GM12878 (cell line): Measurements from ENCODE around the gene SRSF8. TPM values are rescaled to one million over a fixed set of nuclear protein-coding genes. Genes with fewer than 3 reads are reported as not detected.

ENCODE experiments used
- CHD4 ChIP-seq: fragments of 200-600 bp; sonication (generic); IDR thresholded peaks from 2 replicates; pipeline ENCODE4 v1.6.1; 2016; ENCODE audit warnings: mild to moderate bottlenecking
- E4F1 ChIP-seq: fragments of 450-650 bp; IDR thresholded peaks from 2 replicates; pipeline ENCODE4 v1.6.1; 2018; ENCODE audit warnings: borderline replicate concordance, mild to moderate bottlenecking; ENCODE audit not compliant: partially characterized antibody
- GABPA ChIP-seq: IDR thresholded peaks from 2 replicates; pipeline ENCODE4 v1.6.1; 2014; ENCODE audit warnings: antibody characterized with exemption, low read depth, mild to moderate bottlenecking, inconsistent platforms
- GATAD2B ChIP-seq: fragments of 450-650 bp; conservative IDR thresholded peaks from 2 replicates; pipeline ENCODE4 v1.6.1; 2017; ENCODE audit warnings: low read depth, mild to moderate bottlenecking, moderate library complexity
- IKZF1 ChIP-seq: fragments of 450-650 bp; conservative IDR thresholded peaks from 2 replicates; pipeline ENCODE4 v1.6.1; 2017; ENCODE audit warnings: antibody characterized with exemption, mild to moderate bottlenecking
- MEF2B ChIP-seq: fragments of 450-650 bp; IDR thresholded peaks from 2 replicates; pipeline ENCODE4 v1.6.1; 2018; ENCODE audit warnings: mild to moderate bottlenecking, moderate library complexity; ENCODE audit not compliant: partially characterized antibody, poor library complexity, severe bottlenecking
- NFYA ChIP-seq: IDR thresholded peaks from 2 replicates; pipeline ENCODE4 v1.6.1; 2011; ENCODE audit warnings: low read depth, mild to moderate bottlenecking, low read length, improper control_type of control experiment, borderline replicate concordance
- NKRF ChIP-seq: fragments of 450-650 bp; conservative IDR thresholded peaks from 2 replicates; pipeline ENCODE4 v1.6.1; 2017; ENCODE audit warnings: mild to moderate bottlenecking, moderate library complexity
- SIN3A ChIP-seq: IDR thresholded peaks from 2 replicates; pipeline ENCODE4 v1.6.1; 2012; ENCODE audit warnings: low read depth, low read length, improper control_type of control experiment
- SMAD1 ChIP-seq: fragments of 450-650 bp; IDR thresholded peaks from 2 replicates; pipeline ENCODE4 v1.6.1; 2018; ENCODE audit warnings: mild to moderate bottlenecking, low read depth; ENCODE audit not compliant: partially characterized antibody
- SP1 ChIP-seq: IDR thresholded peaks from one replicate; pipeline ENCODE4 v1.6.1; 2011; ENCODE audit warnings: low read depth, low read length
- STAT3 ChIP-seq: IDR thresholded peaks from 2 replicates; pipeline ENCODE4 v1.6.1; 2011; ENCODE audit warnings: low read depth, low read length, improper control_type of control experiment
- TCF7 ChIP-seq: IDR thresholded peaks from 2 replicates; pipeline ENCODE4 v1.6.1; 2014; ENCODE audit warnings: antibody characterized with exemption, borderline replicate concordance
- USF1 ChIP-seq: IDR thresholded peaks from 2 replicates; pipeline ENCODE4 v1.6.1; 2011; ENCODE audit warnings: borderline replicate concordance, low read depth, mild to moderate bottlenecking, moderate library complexity, mixed read lengths, low read length; ENCODE audit not compliant: insufficient read depth; ENCODE audit errors: extremely low read length
- YBX1 ChIP-seq: fragments of 450-650 bp; IDR thresholded peaks from 2 replicates; pipeline ENCODE4 v1.6.1; 2016; ENCODE audit warnings: antibody characterized with exemption
- polyA plus RNA-seq, 11 experiments: library from polyadenylated mRNA; depleted of rRNA in 4 of 11; unstranded in 6 of 11; stranded (reverse) in 5 of 11; fragments of >200 nt; fragmentation: Nextera tagmentation in 4 of 11; fragmentation: Illumina TruSeq in 1 of 11; extraction: Ambion mirVana in 4 of 11; extraction: Trizol in 1 of 11; gene quantifications; 1 replicate in 1 of 11; 2 replicates in 10 of 11; pipeline versions ENCODE4 v1.2.1 to v1.2.3, GENCODE V29; 2011 to 2016; ENCODE audit warnings: inconsistent platforms in 2 of 11, missing spikeins in 2 of 11, low read depth in 1 of 11
- total RNA-seq, 4 experiments: library from RNA; depleted of rRNA in 3 of 4; stranded (reverse); fragments of >200 nt in 3 of 4; fragmentation: Illumina TruSeq in 1 of 4; extraction: Trizol in 1 of 4; gene quantifications; 2 replicates each; pipeline versions ENCODE4 v1.2.1 to v1.2.3, GENCODE V29; 2013 to 2021
- TF ChIP-seq, protein P1 (sequence below): IDR thresholded peaks from 2 replicates; pipeline ENCODE4 v1.6.1; 2012; ENCODE audit warnings: low read length, inconsistent platforms
- TF ChIP-seq, protein P2 (sequence below): fragments of 150-350 bp; IDR thresholded peaks from 2 replicates; pipeline ENCODE4 v1.6.1; 2016; ENCODE audit warnings: low read depth, low read length

The SRSF8 gene
- total and polyA plus RNA-seq, 10 of the 15 experiments (the other 5 are each of a cell fraction or from before 2014, with no cell fraction given), result 14.2 to 43.1 (median 27.1) TPM

DNA sequence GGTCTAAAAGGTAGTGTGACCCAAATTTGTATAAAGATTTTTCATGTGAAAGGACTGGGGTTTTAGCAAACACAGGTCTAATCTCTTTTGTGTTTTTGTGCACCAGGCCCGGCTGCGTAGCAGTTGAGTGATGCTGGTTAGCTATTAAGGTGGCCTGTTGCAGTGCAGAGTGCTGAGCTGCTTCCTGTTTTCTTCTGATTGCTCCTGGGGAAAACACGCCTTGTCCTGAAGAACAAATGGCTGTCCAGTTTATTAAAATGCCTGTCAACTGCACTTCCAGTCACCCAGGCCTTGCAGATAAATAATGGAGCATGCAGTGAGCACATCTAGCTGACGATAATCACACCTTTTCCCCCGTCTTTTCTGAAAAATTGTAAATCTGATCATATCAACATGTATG, 1.8 kb downstream of the SRSF8 start (continued):
- TF ChIP-seq NKRF, result no peak; the same call in 1 of the 2 replicates
- 0 out of 2 replicates have a peak, but pooled peaks have one; percentile 30 for TF ChIP-seq IKZF1
- no peak for TF ChIP-seq TCF7
- TF ChIP-seq SIN3A, result peak; percentile 70; the same call in 1 of the 2 replicates
- TF ChIP-seq MEF2B, result peak; percentile 14
- 0 out of 2 replicates have a peak, but pooled peaks have one; percentile 11 for TF ChIP-seq GATAD2B
- no peak for TF ChIP-seq CHD4
- TF ChIP-seq, protein P1, sequence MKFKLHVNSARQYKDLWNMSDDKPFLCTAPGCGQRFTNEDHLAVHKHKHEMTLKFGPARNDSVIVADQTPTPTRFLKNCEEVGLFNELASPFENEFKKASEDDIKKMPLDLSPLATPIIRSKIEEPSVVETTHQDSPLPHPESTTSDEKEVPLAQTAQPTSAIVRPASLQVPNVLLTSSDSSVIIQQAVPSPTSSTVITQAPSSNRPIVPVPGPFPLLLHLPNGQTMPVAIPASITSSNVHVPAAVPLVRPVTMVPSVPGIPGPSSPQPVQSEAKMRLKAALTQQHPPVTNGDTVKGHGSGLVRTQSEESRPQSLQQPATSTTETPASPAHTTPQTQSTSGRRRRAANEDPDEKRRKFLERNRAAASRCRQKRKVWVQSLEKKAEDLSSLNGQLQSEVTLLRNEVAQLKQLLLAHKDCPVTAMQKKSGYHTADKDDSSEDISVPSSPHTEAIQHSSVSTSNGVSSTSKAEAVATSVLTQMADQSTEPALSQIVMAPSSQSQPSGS, result no peak
- no peak for TF ChIP-seq USF1
- TF ChIP-seq E4F1, result no peak
- TF ChIP-seq SP1, result peak; percentile 83
- TF ChIP-seq YBX1, result no peak
- peak; percentile 92 for TF ChIP-seq NFYA
- TF ChIP-seq, protein P2, sequence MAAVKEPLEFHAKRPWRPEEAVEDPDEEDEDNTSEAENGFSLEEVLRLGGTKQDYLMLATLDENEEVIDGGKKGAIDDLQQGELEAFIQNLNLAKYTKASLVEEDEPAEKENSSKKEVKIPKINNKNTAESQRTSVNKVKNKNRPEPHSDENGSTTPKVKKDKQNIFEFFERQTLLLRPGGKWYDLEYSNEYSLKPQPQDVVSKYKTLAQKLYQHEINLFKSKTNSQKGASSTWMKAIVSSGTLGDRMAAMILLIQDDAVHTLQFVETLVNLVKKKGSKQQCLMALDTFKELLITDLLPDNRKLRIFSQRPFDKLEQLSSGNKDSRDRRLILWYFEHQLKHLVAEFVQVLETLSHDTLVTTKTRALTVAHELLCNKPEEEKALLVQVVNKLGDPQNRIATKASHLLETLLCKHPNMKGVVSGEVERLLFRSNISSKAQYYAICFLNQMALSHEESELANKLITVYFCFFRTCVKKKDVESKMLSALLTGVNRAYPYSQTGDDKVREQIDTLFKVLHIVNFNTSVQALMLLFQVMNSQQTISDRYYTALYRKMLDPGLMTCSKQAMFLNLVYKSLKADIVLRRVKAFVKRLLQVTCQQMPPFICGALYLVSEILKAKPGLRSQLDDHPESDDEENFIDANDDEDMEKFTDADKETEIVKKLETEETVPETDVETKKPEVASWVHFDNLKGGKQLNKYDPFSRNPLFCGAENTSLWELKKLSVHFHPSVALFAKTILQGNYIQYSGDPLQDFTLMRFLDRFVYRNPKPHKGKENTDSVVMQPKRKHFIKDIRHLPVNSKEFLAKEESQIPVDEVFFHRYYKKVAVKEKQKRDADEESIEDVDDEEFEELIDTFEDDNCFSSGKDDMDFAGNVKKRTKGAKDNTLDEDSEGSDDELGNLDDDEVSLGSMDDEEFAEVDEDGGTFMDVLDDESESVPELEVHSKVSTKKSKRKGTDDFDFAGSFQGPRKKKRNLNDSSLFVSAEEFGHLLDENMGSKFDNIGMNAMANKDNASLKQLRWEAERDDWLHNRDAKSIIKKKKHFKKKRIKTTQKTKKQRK, result no peak
- 0 out of 2 replicates have a peak, but pooled peaks have one; percentile 2 for TF ChIP-seq STAT3
- TF ChIP-seq SMAD1, result peak; percentile 27
- TF ChIP-seq GABPA, result peak; percentile 46; the same call in 1 of the 2 replicates
